Eye (tissue), 1 donor: ENCODE measurements around the gene GCNA.
A peak's percentile ranks its signal among the peaks of the same experiment; 100 is the strongest.
"Not testable (repeated sequence)": the region's sequence is repeated elsewhere in the genome, so short reads cannot be mapped to it uniquely, and the experiment has no call there.

Experiments used
- DNase-seq: peaks from one replicate; pipeline ENCODE4 v3.0.0-alpha.2; 2015

The GCNA gene

GRCh38 chrX:71578253-71579135 is at the start of gene GCNA:
TSS of gene GCNA (plus strand) at chrX:71578437. CDS start at chrX:71580822, 2,385 bp downstream.
- no peak for DNase-seq

- DNase-seq = peak; percentile 30
Observed at GRCh38 chrX:71532078-71532752, 46.0 kb upstream of the GCNA start.

- DNase-seq = peak; percentile 96
Observed at GRCh38 chrX:71532753-71533425, 45.3 kb upstream of the GCNA start, which contains the start of gene OGT. TSS of gene OGT (plus strand) at chrX:71533104. CDS start at chrX:71533300, 196 bp downstream.

GRCh38 chrX:71533516-71533850 is 44.8 kb upstream of the GCNA start:
- DNase-seq = peak; percentile 54

- peak; percentile 70 for DNase-seq
Observed at GRCh38 chrX:71533851-71534561, 44.2 kb upstream of the GCNA start.

- no peak for DNase-seq
Observed at GRCh38 chrX:71534773-71535544, 43.3 kb upstream of the GCNA start.

- no peak for DNase-seq
Observed at GRCh38 chrX:71536285-71536684, 42.0 kb upstream of the GCNA start.

- DNase-seq = no peak
Observed at GRCh38 chrX:71537743-71538142, 40.5 kb upstream of the GCNA start.

GRCh38 chrX:71540801-71541200 is 37.4 kb upstream of the GCNA start:
- no peak for DNase-seq

GRCh38 chrX:71541210-71542022 is 36.8 kb upstream of the GCNA start:
- DNase-seq = no peak

- no peak for DNase-seq
Observed at GRCh38 chrX:71542411-71542810, 35.8 kb upstream of the GCNA start.

- DNase-seq = no peak
Observed at GRCh38 chrX:71542825-71543224, 35.4 kb upstream of the GCNA start.

GRCh38 chrX:71543316-71543715 is 34.9 kb upstream of the GCNA start:
- no peak for DNase-seq

GRCh38 chrX:71545364-71545763 is 32.9 kb upstream of the GCNA start:
- DNase-seq = no peak

- DNase-seq = no peak
Observed at GRCh38 chrX:71546879-71547278, 31.4 kb upstream of the GCNA start.

- no peak for DNase-seq
Observed at GRCh38 chrX:71547339-71547738, 30.9 kb upstream of the GCNA start.

- DNase-seq = no peak
Observed at GRCh38 chrX:71549986-71550385, 28.3 kb upstream of the GCNA start.

- DNase-seq = no peak
Observed at GRCh38 chrX:71550578-71550977, 27.7 kb upstream of the GCNA start.

- no peak for DNase-seq
Observed at GRCh38 chrX:71556036-71556435, 22.2 kb upstream of the GCNA start.

GRCh38 chrX:71558920-71559319 is 19.3 kb upstream of the GCNA start:
- no peak for DNase-seq

GRCh38 chrX:71559773-71560172 is 18.5 kb upstream of the GCNA start:
- DNase-seq = not testable (repeated sequence)
